WTC11 (cell line): ENCODE data around the gene CCDC137. TPM values are rescaled to one million over a fixed set of nuclear protein-coding genes. Genes with fewer than 3 reads are reported as not detected.

Experiments
- ATAC-seq: fragments of 200-7000 bp; cut with Tn5 transposase; 2 replicates; pipeline ENCODE4 v1.10.0; 2021; ENCODE audit warnings: mild to moderate bottlenecking, moderate library complexity
- CTCF ChIA-PET: fragments of 300-600 bp; sonication (Branson Sonifier 250); formaldehyde crosslinking; loops from one replicate; lab custom pipeline; 2021; ENCODE audit warnings: antibody characterized with exemption; lab: Charles Lee
- POLR2A ChIA-PET: fragments of 350-600 bp; sonication (Branson Sonifier 250); formaldehyde crosslinking; loops from one replicate; lab custom pipeline; 2021; ENCODE audit warnings: antibody characterized with exemption; lab: Charles Lee
- DNase-seq: peaks from one replicate; pipeline ENCODE4 v3.0.0; 2021; ENCODE audit warnings: low spot score
- H3K27ac Mint-ChIP-seq: 2 replicates; pipeline ENCODE4 v1.8.0; 2021; ENCODE audit warnings: mixed read lengths
- H3K27me3 Mint-ChIP-seq: 2 replicates; pipeline ENCODE4 v1.8.0; 2021; ENCODE audit warnings: low read depth, mild to moderate bottlenecking, moderate library complexity, mixed read lengths
- H3K36me3 Mint-ChIP-seq: 2 replicates; pipeline ENCODE4 v1.8.0; 2021; ENCODE audit warnings: mixed read lengths
- H3K4me1 Mint-ChIP-seq: 2 replicates; pipeline ENCODE4 v1.8.0; 2022; ENCODE audit warnings: mixed read lengths
- H3K4me3 Mint-ChIP-seq: 2 replicates; pipeline ENCODE4 v1.8.0; 2021; ENCODE audit warnings: mild to moderate bottlenecking, moderate library complexity, mixed read lengths
- H3K9me3 Mint-ChIP-seq: 2 replicates; pipeline ENCODE4 v1.8.0; 2021; ENCODE audit warnings: mixed read lengths
- ARID4B ChIP-seq: sonication (generic); formaldehyde crosslinking; IDR thresholded peaks from 2 replicates; pipeline ENCODE4 v1.8.0; 2023; ENCODE audit warnings: missing genetic modification reagents, mild to moderate bottlenecking, borderline replicate concordance
- ATF6 ChIP-seq: sonication (generic); formaldehyde crosslinking; IDR thresholded peaks from 2 replicates; pipeline ENCODE4 v1.8.1; 2023; ENCODE audit warnings: mild to moderate bottlenecking, missing genetic modification reagents
- CREB1 ChIP-seq: sonication (generic); formaldehyde crosslinking; IDR thresholded peaks from 2 replicates; pipeline ENCODE4 v1.8.0; 2023; ENCODE audit warnings: mild to moderate bottlenecking, missing genetic modification reagents
- ESRRA ChIP-seq: sonication (generic); formaldehyde crosslinking; IDR thresholded peaks from 2 replicates; pipeline ENCODE4 v1.8.1; 2022; ENCODE audit warnings: mild to moderate bottlenecking, missing genetic modification reagents, borderline replicate concordance
- GRHL2 ChIP-seq: fragments of 250-450 bp; sonication (Bioruptor Pico); IDR thresholded peaks from 2 replicates; pipeline ENCODE4 v1.8.0; 2022; ENCODE audit warnings: mild to moderate bottlenecking, moderate library complexity; ENCODE audit not compliant: insufficient replicate concordance, severe bottlenecking
- GTF2I ChIP-seq: fragments of 250-450 bp; sonication (Bioruptor Pico); conservative IDR thresholded peaks from 2 replicates; pipeline ENCODE4 v1.4.0; 2021; ENCODE audit warnings: mild to moderate bottlenecking
- JAZF1 ChIP-seq: fragments of 250-450 bp; sonication (Bioruptor Pico); IDR thresholded peaks from 2 replicates; pipeline ENCODE4 v1.9.0; 2021; ENCODE audit warnings: moderate library complexity, mild to moderate bottlenecking, inconsistent platforms
- KAT7 ChIP-seq: sonication (generic); formaldehyde crosslinking; IDR thresholded peaks from 2 replicates; pipeline ENCODE4 v1.8.1; 2023; ENCODE audit warnings: missing genetic modification reagents, mild to moderate bottlenecking, borderline replicate concordance
- NR2C2 ChIP-seq: sonication (generic); formaldehyde crosslinking; IDR thresholded peaks from 2 replicates; pipeline ENCODE4 v1.8.0; 2022; ENCODE audit warnings: mild to moderate bottlenecking, missing genetic modification reagents
- NR3C1 ChIP-seq: sonication (generic); formaldehyde crosslinking; conservative IDR thresholded peaks from 2 replicates; pipeline ENCODE4 v1.8.1; 2023; ENCODE audit warnings: low read depth, mild to moderate bottlenecking, missing genetic modification reagents
- SMAD4 ChIP-seq: sonication (generic); formaldehyde crosslinking; IDR thresholded peaks from 2 replicates; pipeline ENCODE4 v1.8.0; 2022; ENCODE audit warnings: mild to moderate bottlenecking, missing genetic modification reagents
- TP53 ChIP-seq: sonication (generic); formaldehyde crosslinking; IDR thresholded peaks from 2 replicates; pipeline ENCODE4 v1.8.1; 2023; ENCODE audit warnings: mild to moderate bottlenecking, missing genetic modification reagents
- ZNF219 ChIP-seq: sonication (generic); formaldehyde crosslinking; IDR thresholded peaks from 2 replicates; pipeline ENCODE4 v1.8.0; 2023; ENCODE audit warnings: missing genetic modification reagents, mild to moderate bottlenecking, borderline replicate concordance
- ZNF416 ChIP-seq: fragments of 250-450 bp; sonication (Bioruptor Pico); IDR thresholded peaks from 2 replicates; pipeline ENCODE4 v1.9.0; 2021; ENCODE audit warnings: mild to moderate bottlenecking, inconsistent platforms
- ZNF423 ChIP-seq: fragments of 250-450 bp; sonication (Bioruptor Pico); IDR thresholded peaks from 2 replicates; pipeline ENCODE4 v2.1.2; 2022; ENCODE audit warnings: mild to moderate bottlenecking, moderate library complexity
- total RNA-seq: library from RNA; stranded (reverse); gene quantifications from 3 replicates; pipeline ENCODE4 v1.2.3, GENCODE V29; 2021
- TF ChIP-seq, protein P1 (sequence below): sonication (generic); formaldehyde crosslinking; IDR thresholded peaks from 2 replicates; pipeline ENCODE4 v1.8.1; 2022; ENCODE audit warnings: mild to moderate bottlenecking, moderate library complexity, missing genetic modification reagents
- TF ChIP-seq, protein P2 (sequence below): sonication (generic); formaldehyde crosslinking; IDR thresholded peaks from 2 replicates; pipeline ENCODE4 v1.8.0; 2022; ENCODE audit warnings: mild to moderate bottlenecking, missing genetic modification reagents
- TF ChIP-seq, protein P3 (sequence below): fragments of 200-600 bp; IDR thresholded peaks from 2 replicates; pipeline ENCODE4 v1.8.0; 2022; ENCODE audit warnings: antibody characterized with exemption
- TF ChIP-seq, protein P4 (sequence below): sonication (generic); formaldehyde crosslinking; IDR thresholded peaks from 2 replicates; pipeline ENCODE4 v1.8.1; 2023; ENCODE audit warnings: mild to moderate bottlenecking, moderate library complexity, missing genetic modification reagents

The CCDC137 gene
- total RNA-seq, 1 experiment from 2014 or later, result 36.8 TPM

DNA sequence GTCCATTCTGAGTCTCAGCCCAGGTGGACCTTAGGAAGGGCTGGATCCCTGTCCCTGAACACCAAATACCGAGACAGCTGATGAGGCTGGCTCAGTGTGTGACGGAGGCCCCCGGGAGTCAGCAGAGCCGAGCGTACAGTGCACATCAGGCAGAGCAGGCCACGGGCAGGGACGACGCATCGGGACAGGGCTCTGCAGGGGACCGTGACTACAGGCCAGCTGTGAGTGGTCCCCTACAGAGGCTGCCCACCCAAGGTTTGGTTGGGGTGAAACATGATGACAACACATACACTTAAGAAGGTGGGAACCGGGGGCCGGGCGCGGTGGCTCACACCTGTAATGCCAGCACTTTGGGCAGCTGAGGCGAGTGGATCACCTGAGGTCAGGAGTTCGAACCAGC, 6.4 kb downstream of the CCDC137 start:
- Mint-ChIP-seq H3K9me3 (no peaks in the 10 kb centered on the region), H3K4me1 (peaks cover 5% of the 10 kb centered on the region), H3K27me3 (no peaks in the 10 kb centered on the region), H3K27ac (no peak overlapping the region), H3K4me3 (no peak overlapping the region), H3K36me3 (peaks cover 49% of the 10 kb centered on the region)
- POLR2A ChIA-PET, result no interaction called here
- CTCF ChIA-PET, result no interaction called here
- TF ChIP-seq GRHL2 (CRISPR knock-in tag), result no peak
- no peak for TF ChIP-seq NR3C1
- TF ChIP-seq ZNF416 (CRISPR knock-in tag), result no peak
- TF ChIP-seq, protein P1, sequence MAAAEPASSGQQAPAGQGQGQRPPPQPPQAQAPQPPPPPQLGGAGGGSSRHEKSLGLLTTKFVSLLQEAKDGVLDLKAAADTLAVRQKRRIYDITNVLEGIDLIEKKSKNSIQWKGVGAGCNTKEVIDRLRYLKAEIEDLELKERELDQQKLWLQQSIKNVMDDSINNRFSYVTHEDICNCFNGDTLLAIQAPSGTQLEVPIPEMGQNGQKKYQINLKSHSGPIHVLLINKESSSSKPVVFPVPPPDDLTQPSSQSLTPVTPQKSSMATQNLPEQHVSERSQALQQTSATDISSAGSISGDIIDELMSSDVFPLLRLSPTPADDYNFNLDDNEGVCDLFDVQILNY (CRISPR knock-in tag), result no peak
- no peak for TF ChIP-seq ESRRA (CRISPR knock-in tag)
- TF ChIP-seq KAT7 (CRISPR knock-in tag), result no peak
- no peak for TF ChIP-seq NR2C2 (CRISPR knock-in tag)
- no peak for TF ChIP-seq SMAD4
- TF ChIP-seq, protein P2, sequence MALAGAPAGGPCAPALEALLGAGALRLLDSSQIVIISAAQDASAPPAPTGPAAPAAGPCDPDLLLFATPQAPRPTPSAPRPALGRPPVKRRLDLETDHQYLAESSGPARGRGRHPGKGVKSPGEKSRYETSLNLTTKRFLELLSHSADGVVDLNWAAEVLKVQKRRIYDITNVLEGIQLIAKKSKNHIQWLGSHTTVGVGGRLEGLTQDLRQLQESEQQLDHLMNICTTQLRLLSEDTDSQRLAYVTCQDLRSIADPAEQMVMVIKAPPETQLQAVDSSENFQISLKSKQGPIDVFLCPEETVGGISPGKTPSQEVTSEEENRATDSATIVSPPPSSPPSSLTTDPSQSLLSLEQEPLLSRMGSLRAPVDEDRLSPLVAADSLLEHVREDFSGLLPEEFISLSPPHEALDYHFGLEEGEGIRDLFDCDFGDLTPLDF, result no peak
- TF ChIP-seq, protein P3, sequence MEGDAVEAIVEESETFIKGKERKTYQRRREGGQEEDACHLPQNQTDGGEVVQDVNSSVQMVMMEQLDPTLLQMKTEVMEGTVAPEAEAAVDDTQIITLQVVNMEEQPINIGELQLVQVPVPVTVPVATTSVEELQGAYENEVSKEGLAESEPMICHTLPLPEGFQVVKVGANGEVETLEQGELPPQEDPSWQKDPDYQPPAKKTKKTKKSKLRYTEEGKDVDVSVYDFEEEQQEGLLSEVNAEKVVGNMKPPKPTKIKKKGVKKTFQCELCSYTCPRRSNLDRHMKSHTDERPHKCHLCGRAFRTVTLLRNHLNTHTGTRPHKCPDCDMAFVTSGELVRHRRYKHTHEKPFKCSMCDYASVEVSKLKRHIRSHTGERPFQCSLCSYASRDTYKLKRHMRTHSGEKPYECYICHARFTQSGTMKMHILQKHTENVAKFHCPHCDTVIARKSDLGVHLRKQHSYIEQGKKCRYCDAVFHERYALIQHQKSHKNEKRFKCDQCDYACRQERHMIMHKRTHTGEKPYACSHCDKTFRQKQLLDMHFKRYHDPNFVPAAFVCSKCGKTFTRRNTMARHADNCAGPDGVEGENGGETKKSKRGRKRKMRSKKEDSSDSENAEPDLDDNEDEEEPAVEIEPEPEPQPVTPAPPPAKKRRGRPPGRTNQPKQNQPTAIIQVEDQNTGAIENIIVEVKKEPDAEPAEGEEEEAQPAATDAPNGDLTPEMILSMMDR, result no peak
- no peak for TF ChIP-seq ATF6 (CRISPR knock-in tag)
- TF ChIP-seq ZNF219 (CRISPR knock-in tag), result no peak
- TF ChIP-seq GTF2I (CRISPR knock-in tag), result no peak
- TF ChIP-seq, protein P4, sequence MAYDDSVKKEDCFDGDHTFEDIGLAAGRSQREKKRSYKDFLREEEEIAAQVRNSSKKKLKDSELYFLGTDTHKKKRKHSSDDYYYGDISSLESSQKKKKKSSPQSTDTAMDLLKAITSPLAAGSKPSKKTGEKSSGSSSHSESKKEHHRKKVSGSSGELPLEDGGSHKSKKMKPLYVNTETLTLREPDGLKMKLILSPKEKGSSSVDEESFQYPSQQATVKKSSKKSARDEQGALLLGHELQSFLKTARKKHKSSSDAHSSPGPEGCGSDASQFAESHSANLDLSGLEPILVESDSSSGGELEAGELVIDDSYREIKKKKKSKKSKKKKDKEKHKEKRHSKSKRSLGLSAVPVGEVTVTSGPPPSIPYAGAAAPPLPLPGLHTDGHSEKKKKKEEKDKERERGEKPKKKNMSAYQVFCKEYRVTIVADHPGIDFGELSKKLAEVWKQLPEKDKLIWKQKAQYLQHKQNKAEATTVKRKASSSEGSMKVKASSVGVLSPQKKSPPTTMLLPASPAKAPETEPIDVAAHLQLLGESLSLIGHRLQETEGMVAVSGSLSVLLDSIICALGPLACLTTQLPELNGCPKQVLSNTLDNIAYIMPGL (CRISPR knock-in tag), result no peak
- TF ChIP-seq ZNF423 (CRISPR knock-in tag), result no peak
- TF ChIP-seq JAZF1 (CRISPR knock-in tag), result no peak
- no peak for TF ChIP-seq ARID4B (CRISPR knock-in tag)
- TF ChIP-seq TP53 (CRISPR knock-in tag), result no peak
- TF ChIP-seq CREB1, result no peak
- DNase-seq (no peak), ATAC-seq (no peak)
